Measurements from ENCODE around the gene STARD9.
"Not testable (repeated sequence)": the region's sequence is repeated elsewhere in the genome, so short reads cannot be mapped to it uniquely, and the experiment has no call there.

The STARD9 gene

DNA sequence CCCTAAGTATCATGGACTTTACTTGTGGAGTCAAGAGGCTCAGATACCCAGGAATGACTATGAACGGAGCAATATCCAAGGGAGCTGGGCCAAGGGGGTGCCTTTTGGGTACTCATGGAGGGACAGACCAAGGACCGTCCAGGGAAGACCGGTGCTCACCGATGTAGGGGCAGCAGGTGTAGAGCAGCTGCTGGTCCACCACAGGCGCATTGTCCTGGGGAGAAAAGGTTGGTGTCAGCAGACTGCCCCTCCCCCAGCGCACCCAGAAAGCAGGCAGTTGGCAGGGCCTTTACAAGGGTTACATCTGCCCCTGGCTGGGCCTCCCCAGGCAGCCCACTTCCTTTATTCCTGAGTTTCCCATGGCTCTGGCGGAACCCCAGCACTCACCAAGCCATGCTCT is 154.0 kb downstream of the STARD9 start:
- no peak for DNase-seq (ENCODE audit: low read depth in 2 of 2)

DNA sequence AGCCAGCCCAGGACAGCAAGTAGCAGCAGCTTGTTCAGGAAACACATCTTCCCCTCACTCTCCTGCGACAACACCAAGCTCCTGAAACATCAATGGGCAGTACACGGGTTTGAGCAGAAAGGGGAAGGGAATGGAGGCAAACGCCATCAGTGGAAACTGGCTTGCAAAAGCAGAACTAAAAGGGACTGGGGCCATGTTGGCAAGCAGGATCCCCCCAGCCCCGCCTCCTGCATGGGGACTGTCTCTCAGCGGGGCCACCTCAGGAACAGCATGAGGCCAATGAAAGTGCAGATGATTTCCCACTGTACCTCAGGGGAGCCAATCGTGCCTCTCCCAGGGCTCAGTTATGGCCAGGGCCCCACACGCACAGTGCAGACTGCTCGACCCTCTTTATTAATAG is 154.7 kb downstream of the STARD9 start:
- no peak for DNase-seq (ENCODE audit: low read depth in 2 of 2)

DNA sequence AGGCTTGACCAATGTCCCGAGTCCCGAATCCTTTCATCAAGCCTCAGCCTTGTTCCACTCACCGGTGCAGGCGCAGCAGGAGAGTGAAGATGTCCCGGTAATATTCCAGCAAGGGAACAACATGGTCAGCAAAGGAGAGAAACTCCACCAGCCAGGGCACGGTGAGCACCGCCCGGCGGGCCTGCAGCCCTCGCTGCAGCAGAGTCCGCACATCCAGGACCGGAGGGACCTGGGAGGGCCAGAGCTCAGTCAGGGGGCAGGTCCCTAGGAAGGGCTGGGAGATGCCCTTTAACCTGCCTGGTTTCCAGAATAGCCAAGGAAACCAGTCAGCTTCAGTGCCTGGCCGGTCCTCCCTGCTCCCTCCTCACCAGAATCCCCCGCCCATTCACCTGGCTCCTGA is 155.1 kb downstream of the STARD9 start:
- no peak for DNase-seq (ENCODE audit: low read depth in 2 of 2)

DNA sequence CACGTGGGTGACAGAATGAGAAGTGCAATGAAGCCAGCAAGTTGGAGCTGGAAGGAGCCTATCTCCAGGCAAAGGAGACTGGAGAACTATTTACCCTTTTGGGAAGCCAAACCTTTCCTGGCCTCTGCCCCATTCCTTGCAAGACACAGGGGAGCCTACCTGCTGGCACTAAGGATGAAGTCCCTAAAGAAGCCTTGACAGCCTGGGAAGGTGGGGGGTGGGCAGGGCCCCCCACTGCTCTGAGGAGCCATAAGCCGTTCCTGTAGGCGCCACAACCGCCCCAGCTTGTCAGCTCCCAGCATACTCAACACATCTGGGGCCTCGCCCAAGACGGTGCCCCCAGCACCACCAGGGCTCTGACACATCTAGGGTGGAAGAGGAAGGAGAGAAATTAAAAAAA is 156.1 kb downstream of the STARD9 start:
- DNase-seq (ENCODE audit: low read depth in 2 of 2), result no peak

DNA sequence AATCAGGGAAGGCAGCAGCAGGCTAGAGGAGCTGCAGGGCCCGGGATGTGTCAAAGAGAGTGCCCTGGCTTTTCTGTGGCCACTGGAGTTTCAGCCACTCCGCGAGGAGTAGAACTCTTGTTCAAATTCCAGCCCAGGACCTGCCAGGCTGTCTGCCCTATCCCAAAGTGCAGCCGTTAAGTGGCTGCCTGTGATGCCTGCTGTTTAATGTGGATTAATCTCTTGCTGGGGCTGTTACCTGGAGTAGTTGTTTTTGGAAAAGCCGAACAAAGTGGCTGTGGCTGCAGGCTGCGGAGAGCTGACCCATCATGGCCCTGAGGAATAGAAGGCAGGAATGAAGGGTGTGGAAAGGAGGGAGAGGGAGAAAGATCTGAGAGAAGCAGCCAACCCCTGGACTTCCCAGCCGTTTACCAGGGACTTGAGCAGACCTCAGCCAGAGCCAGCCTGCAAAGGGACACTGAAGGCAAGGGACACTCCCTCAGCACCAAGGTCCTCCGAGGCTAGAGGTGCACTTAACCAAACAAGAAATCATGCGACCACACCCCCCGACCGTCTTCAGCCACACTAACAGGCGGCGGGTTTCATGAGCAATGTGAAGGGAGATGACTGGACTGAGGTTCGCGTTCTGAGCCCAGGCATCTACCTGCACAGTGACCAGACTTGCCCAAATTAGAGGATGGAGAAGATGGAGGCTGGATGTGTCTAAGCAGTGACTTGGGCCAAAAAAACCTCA is 156.9 kb downstream of the STARD9 start:
- no peak for DNase-seq (ENCODE audit: low read depth in 2 of 2)

DNA sequence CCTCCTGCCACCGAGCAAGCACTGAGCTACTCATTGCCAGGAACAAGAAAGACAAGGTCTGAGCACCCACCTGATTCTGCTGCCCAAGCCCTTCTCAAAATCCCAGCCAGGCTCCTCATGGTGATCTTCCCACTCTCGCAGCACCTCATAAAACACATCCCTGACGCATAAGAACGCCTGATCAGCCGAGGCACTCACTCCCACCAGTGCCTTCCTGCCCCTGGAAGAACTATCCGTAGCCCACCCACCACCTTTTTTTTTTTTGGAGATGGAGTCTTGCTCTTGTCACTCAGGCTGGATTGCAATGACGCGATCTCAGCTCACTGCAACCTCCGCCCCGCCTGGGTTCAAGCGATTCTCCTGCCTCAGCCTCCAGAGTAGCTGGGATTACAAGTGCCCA is 157.6 kb downstream of the STARD9 start:
- DNase-seq (ENCODE audit: low read depth in 2 of 2), result no peak

DNA sequence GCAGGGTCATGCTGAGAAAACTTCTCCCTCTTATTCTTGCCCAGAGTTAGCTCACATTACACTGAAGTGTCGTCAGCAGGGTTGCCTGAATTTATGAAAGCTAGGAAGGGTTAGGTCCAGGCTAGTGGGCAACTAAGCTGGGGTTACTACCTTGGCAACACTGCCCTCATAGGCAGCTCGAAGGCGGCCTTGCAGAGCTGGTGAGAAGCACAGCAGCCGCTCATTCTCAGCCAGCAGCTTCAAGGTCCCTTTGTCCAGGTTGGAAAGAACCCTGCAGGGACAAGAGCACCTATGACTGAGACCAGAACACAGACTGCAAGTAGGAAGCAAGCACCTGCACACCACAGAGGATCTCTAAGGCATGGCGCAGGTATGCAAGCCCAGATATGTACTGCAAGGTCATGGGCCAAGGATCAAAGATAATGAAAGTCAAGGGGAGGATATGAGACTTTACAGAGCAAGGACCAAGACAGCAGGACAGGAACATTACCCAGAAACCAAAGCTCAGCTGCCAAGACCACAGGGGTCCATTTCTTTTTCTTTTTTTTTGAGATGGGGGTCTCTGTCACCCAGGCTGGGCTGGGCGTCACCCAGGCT is 158.8 kb downstream of the STARD9 start:
- no peak for DNase-seq (ENCODE audit: low read depth in 2 of 2)

DNA sequence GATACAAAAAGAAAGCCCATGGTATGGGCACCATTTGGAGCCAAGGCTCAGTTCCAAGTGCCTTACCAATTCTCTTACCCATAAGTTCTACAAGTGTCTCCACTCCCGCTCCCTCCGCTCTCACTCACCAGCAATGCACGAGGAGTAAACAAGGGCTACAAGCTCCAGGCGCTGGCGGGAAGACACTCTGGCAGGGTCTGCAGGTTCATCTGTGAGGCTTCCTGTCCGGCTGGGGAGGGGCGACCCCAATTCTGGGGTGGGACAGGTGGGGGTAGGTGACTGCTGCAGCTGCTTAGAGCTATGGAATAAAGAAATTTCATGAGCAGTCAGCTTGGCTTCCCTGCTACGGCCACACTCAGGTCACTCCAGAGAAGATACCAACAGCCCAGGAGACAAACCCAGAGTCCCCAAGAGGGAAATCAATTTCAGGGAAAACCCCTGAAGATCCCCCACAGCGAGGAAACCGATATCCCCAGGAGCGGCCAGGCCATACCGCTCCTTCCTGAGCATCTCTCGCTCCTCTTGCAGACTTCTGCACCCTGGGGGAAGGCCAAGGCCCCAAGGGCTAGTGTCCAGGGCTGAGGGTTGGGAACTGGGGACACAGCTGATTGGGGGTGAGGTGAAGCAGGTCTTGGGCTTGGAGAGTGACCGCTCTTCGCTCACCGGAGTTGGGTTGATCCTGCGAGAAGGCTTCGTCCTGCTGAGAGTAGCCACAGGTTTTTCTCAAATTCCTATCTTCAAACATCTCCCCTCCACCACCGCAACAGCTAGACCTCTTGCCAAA is 160.2 kb downstream of the STARD9 start:
- no peak for DNase-seq (ENCODE audit: low read depth in 2 of 2)

DNA sequence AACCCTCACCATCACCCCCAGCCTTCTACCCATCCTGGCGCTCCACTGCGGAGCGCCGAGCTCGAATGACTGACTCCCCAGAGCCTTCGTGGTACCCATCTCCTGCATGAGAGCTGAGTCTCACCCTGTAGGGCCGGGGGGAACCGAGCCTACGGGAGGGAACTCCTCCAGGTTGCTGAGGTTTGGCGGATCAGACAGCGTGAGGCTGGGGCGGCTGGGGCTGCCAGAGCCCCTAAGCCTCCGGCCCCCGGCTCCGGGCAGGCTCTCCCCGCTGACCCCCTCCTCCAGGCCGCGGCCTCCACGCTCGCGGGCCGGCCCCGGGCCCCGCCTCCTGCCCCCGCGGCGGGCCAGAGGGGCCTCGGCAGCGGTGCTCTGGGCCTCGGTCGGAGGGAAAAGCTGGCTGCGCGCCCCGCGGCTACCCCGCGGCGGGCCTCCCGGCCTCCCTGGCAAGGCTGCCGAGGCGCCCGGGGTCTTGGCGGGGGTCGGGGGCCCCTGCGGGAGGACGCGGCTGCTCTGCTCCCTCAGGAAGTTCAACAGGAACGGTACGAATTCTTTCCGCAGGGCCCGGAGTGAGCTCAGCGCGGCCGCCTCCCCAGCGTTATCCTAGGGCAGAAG is 160.9 kb downstream of the STARD9 start:
- no peak for DNase-seq (ENCODE audit: low read depth in 2 of 2)

DNA sequence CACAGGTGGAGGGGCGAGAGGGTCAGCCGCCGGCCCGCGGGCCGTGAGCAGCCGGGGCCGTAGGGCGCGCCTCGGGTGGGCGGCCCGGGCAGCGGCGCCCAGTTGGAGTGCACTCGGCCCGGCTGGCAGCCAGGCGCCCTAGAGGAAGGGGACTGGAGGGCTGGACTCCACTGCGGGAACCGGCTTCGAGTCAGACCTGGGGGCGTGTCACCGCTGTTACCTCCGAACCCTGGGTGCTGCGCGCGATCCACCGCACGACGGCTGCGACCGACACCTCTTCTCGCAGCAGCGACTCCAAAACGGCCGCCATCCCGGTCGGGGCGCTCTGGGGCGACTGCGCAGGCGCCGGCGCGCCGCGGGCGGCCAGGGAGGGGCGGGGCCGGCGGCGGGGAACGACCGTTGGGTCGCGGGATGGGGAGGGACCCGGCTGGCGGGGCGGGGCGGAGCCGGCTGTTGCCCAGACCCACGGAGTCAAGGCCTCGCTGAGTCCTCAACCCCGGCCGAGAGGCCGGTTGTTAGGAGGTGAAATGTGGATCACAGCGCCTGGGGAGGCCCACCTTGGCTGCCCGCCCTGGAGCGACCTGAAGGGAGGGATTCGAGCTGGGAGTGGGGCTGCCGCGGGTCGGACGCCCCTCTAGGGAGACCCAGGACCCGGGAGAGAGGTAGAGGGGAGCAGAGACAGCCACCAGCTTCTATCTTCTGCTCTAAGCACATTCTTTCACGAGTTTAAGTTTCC is 161.6 kb downstream of the STARD9 start, which contains the start of gene CDAN1:
TSS of gene CDAN1 (minus strand) at position 336 of the 736 bp plus-strand sequence. CDS start at position 310, 26 bp downstream.
- peak; percentile 83 to 91 for DNase-seq (ENCODE audit: low read depth in 2 of 2)

DNA sequence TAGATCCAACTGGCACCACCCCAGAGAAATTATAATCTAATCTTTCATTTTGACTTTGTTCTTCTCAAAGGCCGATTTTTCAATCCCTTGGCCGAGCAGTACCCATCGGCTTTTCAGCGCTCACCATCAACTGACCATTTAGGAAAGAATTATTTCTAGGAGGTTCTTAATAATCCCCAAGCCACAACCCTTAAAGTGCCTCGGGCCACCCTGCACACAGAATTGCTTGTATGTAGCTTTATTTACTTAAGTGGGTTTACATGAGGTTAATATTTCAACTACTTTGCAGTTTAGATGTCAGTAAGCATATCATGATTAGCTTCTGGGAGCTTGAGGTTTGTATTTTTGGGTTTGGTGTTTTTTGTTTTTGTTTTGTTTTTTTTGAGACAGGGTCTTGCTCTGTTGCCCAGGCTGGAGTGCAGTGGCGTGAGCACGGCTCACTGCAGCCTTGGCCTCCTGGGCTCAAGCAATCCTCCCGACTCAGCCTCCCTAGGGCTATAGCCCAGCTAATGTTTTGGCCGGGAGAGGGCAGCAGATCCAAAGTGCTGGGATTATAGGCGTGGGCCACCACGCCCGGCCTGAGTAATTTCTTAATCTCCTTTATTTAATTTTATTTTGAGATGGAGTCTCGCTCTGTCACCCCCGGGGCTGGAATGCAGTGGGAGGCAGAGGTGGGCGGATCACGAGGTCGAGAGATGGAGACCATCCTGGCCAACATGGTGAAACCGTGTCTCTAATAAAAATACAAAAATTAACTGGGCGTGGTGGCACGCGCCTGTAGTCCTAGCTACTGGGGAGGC is 162.3 kb downstream of the STARD9 start:
- DNase-seq (ENCODE audit: low read depth in 2 of 2), result no peak

DNA sequence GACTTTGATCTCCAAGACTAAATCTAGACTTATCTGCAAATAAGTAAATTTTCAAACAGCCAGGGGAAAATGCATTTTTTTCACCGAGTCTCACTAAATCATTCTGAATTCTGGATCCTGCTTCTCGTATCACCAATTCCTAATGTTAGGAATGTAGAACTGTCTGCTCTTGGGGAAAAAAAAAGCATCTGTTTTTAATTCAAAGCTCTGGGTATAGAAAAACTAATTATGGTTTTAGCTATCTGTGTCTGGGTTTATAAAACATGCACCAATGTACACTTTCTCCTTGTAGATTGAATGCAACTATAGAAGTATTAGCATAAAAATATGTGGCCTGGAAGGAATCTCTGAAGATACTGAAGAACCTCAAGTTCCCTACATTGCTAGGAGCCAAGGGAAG is 166.3 kb downstream of the STARD9 start:
- DNase-seq (ENCODE audit: low read depth in 2 of 2), result no peak

DNA sequence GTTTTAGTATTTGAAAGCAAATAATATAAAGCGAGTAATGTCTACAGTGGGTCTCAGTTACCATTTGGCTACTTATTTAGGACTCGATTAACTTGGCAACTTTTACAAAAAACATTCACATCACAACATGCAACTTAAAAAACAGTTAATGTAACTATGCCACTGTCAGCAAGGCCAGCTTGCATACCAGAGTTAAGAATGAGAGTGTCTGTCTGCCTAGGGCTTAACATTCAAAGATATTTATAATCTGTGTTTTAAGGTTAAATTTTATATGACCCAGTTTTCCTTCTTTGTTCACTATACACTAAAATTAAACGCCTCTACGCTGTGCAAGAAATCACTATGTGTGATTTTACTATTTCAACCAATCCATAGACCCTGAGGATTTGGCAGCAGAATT is 166.7 kb downstream of the STARD9 start:
- DNase-seq (ENCODE audit: low read depth in 2 of 2), result no peak

DNA sequence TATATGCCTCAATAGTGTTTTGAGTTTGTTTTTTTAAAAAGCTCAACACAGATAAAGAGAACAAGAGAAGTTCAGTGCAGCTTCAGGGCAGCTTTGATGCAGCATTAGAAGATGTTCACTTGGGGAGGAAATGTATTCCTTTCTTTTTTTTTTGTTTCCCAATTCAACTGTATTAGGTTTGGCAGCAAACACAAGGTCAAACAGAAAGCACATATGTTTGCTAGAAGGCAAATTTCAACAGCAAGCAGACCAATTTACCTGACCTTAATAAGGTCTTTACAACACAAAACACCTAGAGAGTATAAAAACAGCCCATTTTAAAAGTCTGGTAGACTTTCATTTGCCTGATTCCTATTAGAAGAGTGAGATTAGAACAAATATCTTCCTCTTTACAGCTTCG is 168.8 kb downstream of the STARD9 start:
- DNase-seq (ENCODE audit: low read depth in 2 of 2), result no peak

DNA sequence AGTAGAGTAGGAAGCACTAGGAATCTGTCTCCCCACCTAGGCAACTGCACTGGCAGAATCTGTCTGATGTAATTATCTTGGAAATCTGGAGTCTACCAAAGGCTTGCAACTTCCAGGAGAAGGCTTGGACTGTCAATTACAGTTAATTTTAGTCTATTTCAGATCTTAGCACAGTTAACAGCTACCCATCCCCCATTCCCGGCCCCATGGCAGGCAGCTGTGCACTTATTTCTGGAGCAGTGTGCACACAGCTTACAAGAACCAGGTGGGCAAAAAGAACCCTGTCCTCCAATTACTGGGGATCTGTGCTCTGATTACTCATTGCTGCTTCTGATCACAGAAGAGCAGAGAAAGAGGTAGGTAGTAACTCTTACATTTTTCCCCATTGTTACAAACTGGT is 173.9 kb downstream of the STARD9 start:
- DNase-seq (ENCODE audit: low read depth in 2 of 2), result no peak

DNA sequence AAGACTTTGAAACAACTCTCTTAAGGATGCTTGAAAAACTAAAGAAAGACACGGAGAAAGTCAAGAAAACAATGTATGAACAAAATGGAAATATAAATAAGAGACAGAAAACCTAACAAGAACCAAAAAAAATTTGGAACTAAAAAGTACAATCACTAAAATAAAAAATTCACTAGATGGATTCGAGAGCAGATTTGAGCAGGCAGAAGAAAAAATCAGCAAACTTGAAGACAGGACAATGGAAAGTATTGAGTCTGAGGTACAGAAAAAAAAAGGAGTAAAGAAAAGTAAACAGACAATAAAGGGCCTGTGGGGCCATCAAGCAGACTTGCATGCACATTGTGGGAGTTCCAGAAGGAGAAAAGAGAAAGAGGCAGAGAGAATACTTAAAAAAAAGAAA is 174.9 kb downstream of the STARD9 start:
- DNase-seq (ENCODE audit: low read depth in 2 of 2), result no peak

DNA sequence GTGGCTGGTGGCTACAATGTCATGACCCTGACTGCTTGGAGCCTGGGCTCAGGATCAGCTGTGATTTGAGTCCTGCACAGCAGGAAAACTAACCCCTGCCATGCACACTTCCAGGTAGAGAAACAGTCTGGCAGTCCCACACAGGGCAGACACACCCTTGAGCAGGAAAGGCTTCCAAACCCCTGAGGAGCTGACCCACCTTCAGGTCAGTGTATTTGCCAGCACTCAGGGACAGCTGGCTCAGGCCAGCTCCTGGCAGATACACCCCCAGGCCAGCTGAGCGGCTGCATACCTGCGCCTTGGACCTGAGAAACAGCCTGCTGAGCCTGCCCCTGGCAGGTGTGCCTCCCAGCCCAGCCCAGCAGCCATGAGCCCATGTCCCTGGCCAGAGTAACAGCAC is 183.7 kb downstream of the STARD9 start:
- DNase-seq (ENCODE audit: low read depth in 2 of 2), result no peak

DNA sequence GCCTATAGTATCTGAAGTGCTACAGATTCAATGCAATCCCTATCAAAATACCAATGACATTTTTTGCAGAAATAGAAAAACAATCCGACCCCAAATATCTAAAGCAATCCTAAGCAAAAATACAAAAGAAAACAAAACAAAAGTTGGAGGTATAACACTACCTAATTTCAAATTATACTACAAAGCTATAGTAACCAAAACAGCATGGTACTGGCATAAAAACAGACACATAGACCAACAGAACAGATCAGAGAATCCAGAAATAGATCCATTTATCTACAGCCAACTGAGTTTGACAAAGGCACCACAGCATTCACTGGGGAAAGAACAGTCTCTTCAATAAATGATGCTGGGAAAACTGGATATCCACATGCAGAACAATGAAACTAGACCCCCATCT is 185.4 kb downstream of the STARD9 start:
- no peak for DNase-seq (ENCODE audit: low read depth in 2 of 2)

DNA sequence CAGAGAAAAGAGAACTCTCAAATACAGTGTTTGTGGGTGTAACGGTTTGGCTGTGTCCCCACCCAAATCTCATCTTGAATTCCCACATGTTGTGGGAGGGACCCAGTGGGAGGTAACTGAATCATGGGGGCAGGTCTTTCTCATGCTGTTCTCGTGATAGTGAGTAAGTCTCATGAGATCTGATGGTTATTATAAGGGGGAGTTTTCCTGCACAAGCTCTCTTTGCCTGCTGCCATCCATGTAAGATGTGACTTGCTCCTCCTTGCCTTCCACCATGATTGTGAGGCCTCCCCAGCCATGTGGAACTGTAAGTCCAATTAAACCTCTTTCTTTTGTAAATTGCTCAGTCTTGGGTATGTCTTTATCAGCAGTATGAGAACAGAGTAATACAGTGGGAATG is 186.4 kb downstream of the STARD9 start:
- DNase-seq (ENCODE audit: low read depth in 2 of 2), result not testable (repeated sequence)

DNA sequence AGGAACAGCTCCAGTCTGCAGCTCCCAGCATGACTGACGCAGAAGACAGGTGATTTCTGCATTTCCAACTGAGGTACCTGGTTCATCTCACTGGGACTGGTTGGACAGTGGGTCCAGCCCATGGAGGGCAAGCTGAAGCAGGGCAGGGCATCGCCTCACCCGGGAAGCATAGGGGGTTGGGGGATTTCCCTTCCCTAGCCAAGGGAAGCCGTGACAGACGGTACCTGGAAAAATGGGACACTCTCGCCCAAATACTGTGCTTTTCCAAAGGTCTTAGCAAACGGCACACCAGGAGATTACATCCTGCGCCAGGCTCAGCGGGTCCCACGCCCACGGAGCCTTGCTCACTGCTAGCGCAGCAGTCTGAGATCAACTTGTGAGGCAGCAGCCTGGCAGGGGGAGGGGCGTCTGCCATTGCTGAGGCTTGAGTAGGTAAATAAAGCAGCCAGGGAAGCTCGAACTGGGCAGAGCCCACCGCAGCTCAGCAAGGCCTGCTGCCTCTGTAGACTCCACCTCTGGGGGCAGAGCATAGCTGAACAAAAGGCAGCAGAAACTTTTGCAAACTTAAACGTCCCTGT is 188.8 kb downstream of the STARD9 start:
- DNase-seq (ENCODE audit: low read depth in 2 of 2), result not testable (repeated sequence)

DNA sequence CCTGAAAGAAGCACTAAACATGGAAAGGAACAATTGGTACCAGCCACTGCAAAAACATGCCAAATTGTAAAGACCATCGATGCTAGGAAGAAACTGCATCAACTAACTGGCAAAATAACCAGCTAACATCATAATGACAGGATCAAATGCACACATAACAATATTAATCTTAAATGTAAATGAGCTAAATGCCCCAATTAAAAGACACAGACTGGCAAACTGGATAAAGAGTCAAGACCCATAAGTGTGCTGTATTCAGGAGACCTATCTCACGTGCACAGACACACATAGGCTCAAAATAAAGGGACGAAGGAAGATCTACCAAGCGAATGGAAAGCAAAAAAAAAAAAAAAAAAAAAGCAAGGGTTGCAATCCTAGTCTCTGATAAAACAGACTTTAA is 190.7 kb downstream of the STARD9 start:
- DNase-seq (ENCODE audit: low read depth in 2 of 2), result not testable (repeated sequence)

Measured in stimulated activated CD4-positive, alpha-beta T cell treated with anti-CD3 and anti-CD28 coated beads, Interleukin-12 subunit alpha, Interleukin-12 subunit beta, amount 100 ng/mL, for 24 hours (primary cell).